Fibroblast of skin of left biceps (primary cell): ENCODE measurements around the gene PDE9A.

ENCODE experiments used
- DNase-seq, 2 experiments: peaks; one replicate each; pipeline ENCODE4 v3.0.0-alpha.2; 2013; ENCODE audit warnings: low read depth in 2 of 2

Gene PDE9A

DNA sequence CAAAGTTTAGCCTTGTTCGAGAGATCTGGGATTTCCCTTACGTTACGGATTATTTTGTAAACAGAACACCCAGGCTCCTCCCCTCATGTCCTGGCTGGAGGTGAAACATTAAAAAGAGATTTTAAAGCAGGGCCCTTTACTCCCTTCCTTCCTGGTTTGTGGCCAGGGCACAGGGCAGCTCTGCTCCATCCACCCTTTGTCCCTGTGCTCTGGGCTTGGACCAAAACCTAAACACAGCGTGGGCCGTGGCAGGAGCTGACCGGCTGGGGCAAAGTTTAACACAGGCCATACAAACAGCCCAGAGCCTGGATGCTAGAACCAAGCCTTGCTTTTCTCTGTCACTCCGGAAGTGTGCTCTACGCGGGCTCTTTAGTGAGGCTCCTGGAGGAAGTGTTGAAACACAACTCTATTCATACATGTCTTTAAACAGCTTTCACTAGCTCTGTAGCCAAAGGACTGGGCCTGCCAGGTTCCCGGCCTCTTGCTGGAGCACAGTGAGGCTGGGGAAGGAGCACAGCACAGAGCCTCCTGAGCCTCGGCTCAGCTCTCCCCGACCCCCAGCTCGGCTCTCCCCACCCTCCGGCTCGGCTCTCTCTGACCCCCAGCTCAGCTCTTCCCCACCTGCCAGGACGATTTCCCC, 84.7 kb downstream of the PDE9A start:
- no peak for DNase-seq

DNA sequence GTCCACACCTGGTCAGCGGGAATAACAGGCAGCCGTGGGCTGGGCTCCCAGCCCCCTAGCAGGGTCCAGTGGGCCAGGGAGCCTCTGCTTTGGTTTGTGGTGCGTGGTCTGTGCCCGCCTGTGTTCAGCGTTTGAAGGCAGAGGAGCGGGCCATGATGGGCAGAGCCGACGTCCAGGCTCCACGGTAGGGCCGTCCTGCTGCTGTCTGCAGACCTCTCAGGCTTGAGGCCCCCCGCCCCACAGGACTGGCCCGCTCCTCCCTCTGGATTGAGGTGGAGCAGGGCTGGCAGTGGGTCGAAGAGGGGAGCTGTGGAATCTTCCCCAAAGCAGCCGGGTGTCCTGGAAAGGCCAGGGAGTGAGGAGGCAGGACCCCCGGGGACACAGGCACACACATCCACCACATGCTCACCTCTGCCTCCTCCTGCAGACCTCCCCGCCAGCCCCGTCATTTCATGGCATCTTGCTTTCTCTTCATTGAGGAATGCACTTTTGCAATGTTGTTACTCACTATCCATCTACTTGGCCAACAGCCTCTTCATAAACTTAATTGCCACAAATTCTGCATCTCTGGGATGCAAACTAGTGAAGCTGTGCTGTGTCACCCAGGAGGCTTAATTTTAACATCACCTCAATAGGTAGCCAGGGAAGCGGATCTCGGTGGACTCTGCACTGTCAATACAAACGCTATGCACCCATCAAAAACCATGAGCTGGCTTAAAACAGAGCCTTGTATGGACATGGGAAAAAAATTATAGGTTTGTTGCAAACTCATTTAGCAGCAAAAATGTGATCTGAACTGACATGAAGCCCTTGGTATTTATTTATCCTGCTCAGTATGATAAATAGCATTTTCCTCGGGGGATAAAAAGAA, 85.9 kb downstream of the PDE9A start:
- DNase-seq, result no peak

DNA sequence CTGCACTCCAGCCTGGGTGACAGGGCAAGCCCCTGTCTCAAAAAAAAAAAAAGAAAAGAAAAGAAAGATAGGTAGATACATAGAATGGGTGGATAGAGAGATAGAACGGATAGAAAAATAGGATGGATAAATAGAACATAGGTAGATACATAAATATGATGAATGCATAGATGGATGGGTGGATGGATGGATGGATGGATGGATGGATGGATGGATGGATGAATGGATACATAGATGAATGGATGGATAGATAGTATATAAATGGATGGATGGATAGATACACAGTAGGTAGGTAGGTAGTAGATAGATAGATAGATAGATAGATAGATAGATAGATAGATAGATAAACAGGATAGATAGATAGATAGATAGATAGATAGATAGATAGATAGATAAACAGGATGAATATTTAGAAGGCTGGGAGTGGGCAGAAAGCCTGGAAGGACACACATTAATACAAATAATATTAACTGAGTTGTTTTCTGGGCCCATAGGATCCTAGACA, 87.0 kb downstream of the PDE9A start:
- DNase-seq, result no peak

DNA sequence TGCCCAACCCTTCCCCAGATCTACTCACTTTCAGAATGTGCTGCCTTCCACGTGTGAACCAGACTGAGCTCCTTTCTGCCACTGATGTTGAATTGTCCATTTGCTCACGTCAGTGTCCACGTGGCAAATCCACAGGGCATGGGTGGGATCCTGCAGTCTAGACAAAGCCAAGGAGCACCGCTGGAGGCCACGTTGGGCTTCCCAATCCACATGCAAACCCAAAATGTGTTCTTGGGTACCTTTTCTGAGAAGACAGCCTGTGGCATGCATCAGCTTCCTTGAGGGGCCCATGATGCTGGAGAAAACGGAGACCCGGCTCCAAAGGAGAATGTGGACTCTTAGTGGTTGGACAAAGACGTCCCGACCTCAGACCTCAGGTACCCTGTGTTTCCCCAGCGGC, 87.6 kb downstream of the PDE9A start:
- no peak for DNase-seq

DNA sequence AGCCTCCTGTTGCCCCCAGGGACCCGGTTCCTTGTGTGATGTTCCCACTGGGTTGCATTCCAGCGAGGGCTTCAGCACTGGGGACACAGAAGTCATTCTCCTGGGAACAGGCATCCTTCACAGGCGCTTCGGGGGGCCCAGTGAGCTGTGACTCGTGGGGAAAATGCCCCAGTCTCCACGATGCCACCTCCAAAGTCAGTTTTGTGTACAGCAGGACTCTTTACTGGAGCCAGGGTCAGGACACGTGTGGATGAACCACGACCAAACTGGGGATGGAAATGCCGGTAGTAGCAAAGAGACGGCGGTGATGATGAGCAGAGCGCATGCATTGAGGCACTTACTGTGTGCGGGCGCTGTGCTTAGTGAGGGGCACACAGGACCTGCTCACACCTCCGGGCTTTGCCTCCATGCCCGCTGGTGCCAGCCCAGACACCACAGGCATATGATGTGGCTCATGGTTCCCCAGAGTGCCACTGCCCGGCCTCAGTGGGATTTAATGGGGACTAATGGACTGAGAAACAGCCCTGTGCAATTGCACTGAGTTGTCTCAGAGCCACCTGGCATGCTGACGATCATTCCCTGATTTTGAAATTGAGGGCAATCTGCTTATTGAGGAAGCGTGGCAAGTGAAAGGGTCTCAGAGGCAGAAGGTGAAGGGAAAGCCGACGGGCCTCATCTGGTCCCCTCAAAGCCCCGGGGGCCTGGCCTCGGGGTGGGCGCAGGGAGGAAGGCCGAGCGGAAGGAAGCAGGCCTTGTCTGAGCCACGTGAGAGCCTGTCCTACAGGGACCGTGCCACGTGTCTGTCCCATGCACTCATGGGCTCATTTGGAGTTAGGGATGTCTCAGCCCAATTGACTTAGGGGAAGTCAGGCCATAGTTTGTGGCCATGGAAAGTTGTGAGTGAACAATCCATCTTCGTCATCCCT, 91.4 kb downstream of the PDE9A start:
- no peak for DNase-seq

DNA sequence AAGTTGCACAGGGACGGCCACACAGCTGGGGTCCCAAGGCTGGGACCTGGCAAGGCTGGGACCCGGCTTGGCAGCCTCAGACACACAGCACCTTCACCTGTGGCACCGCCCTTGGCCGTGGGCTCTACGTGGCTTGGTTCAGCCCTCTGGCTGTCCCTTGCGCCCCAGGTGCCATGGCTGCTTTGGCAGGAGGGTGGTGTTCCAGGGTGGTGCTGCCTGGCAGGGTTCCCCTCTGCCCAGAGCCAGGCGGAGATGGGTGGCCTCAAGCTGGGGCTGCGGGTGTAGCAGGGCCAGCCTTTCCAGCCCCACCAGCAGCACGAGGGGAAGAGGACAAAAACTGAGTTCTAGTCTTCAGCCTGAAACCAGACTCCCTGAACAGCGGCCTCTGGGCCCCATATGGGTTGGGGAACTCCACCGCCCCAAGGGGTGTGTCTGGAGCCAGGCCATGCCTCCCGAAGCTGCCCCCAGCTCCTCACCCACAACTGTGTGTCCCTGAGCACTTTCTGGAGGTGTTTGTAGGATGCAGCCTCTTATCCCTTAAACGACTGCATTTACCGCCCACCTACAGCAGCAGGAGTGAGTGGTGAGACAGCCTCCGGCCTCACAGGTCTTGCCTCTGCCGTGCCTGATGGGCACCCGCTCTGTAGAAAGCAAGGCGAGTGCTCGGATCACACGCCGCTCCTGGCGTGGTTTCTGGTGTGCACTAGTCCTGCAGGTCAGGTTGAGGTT, 92.3 kb downstream of the PDE9A start:
- no peak for DNase-seq

DNA sequence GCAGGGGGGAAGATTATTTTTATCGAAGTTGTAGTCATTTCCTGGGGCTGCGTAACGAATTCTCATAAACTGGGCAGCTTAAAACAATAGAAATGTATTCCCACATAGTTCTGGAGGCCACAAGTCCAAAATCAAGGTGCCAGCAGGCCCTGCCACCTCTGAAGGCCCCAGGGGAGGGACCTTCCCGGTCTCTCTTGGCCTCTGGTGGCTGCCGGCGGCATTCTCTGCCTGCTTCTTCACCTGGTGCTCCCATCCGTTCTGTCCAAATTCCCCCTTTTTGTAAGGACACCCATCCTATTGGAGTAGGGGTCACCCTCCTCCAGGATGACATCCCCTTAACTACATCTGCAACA, 92.8 kb downstream of the PDE9A start:
- DNase-seq, result no peak

DNA sequence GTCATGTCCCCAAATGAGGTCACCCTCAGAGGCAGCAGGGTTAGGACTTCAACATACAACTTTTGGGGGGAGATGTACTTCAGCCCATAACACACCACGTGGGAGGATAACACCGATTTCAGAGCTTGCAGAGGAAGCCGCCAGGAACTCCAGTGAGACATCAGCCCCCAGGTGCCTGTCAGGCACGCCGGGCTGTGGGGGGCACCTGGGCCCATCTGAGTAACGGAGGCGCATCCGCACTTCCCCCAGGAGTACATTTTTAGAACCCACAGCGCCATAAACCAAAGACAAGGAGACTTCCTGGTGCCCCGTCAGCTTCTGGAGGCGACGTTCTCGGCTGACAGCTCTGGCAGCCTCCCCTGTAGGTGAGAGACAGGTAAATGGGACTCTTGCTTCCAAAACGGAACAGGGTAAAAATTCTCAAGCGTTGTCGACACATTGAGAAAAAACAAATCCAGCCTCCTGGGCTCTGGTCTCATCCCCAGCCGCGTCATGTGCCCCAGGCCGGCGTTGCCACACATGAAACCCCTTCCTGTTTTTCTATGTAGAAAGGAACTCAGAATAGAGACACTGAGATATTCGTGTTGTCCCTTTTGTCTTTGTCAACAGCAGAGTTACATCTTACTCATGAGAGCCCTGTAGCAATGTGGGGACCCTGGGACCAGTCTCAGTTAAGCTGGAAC, 93.3 kb downstream of the PDE9A start:
- no peak for DNase-seq

DNA sequence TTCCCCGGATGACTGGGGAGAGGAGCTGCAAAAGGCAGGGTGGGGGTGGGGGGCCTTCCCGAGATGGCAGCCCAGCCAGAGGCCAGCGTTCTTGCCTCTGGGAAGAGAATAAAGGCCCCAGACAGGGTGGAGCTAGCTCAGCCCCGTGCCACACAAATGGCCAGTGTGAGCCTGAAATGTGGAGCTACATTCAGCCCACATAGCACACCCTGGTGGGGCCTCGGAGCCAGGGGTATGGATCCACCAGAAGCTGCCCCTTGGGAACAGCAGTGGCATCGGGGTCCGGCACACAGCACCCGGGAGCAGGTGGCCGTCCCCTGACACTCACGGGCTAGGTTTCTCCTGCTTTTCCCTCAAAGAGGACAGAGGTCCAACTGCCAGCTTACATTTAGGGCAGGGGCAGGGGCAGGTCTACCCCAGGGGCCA, 93.9 kb downstream of the PDE9A start:
- DNase-seq, result no peak

DNA sequence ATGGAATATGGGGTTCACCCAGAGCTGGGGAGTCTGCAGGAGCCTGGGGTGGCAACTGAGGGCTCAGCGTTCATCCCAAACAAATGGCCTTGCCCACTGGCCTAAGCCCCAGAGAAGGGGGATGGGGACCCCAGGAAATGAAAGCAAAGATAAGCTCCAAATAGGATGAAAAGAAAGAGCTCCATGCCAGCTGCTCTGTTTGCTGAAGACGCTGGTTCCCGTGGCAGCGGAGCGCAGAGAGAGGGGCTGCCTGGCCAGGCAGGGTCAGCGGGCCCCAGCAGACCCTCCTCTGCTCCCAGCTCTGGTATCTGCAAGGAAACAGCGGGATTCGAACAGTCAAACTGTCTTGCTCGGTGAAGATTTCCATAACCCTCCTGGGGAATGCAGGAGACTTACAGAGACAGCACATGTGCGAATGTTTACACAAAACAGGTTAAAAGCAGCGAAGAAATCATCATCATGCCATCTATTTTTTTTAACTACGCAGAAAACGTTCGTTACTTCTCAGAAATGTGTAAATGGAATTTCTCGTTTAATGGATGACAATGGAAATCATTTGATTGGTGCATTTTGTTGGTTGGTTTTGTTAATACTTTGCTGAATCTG, 94.4 kb downstream of the PDE9A start:
- DNase-seq, result no peak

DNA sequence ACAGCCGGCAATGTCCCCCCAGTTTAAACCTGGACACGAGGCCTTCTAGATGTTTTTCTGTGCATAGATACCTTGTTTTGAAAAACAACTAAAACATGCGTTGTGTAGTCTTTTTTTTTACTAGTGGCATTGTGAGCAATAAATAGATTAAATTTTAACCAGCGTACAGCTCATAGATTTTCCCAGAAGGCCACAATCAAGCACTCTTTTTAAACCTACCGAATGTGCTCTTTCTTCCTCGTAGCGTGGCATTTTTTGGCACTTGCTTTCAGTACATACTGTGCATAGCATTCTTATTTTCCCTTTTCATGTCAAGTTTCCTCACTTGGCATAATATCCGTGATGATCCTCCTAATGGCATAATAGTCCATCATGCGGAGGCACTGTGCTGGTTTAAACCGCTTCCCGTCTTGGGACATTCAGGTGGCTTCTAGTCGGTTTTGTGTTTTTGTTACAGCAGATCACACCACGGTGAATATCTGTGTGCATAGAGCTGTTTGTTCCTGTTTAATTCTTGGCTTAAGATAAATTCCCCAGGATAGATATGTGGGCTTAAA, 95.3 kb downstream of the PDE9A start:
- no peak for DNase-seq

DNA sequence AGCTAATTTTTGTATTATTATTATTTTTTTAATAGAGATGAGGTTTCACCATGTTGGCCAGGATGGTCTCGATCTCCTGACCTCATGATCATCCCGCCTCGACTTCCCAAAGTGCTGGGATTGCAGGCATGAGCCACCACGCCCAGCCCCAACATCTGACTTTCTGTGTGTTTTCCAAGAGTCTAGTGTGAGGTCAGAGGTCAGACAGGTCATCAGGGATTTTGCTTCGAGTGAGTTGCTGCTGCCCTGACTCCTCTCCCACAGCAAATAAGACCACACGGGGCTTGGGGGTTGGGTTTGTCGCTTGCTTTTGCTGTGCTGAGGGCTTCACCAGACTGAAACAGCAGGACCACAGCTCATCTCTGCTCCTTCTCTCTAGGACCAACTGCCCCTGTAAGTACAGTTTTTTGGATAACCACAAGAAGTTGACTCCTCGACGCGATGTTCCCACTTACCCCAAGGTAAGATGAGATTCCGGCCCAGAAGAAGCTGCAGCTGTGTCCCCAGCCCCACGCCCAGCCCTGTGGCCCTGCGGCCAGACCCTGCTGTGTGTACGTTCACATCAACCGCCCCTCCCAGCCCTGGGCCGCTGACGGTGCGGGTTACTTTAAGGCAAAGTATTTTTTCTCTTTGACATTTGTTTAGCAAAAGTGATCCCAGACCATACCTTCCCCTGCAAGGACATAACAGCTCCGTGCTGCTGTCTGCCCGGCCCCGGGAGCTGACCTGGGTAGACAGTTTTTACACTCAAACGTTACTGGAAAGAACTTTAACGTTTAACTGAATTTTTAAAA, 97.5 kb downstream of the PDE9A start:
- no peak for DNase-seq

DNA sequence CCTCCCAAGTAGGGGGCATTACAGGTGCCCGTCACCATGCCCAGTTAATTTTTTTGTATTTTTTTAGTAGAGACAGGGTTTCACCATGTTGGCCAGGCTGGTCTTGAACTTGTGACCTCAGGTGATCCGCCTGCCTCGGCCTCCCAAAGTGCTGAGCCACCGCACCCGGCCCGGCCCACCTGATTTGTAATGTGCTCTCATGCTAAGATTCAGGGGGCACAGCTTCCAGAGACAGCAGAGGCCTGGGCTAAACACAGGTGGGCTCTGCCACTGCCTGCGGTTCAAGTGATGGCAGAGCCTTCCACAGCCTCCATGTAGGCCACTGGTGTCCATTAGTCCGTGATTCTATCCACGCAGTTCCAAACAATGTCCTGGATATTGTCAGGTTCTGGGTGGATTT, 98.4 kb downstream of the PDE9A start:
- no peak for DNase-seq

DNA sequence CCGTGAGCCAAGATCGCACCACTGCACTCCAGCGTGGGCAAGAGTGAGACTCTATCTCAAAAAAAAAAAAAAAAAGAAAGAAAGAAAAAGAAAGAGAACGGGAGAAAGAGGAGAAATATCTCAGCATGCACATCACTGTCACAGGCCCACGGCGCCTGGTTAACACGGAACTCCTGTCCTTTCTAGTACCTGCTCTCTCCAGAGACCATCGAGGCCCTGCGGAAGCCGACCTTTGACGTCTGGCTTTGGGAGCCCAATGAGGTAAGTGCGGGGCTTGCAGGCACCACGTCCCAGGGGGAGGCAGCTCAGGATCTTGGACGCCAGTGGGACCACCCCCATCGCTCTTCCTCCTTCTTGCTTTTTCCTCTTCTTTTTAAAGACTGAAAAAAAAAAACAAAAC, 100.4 kb downstream of the PDE9A start:
- DNase-seq, result no peak

DNA sequence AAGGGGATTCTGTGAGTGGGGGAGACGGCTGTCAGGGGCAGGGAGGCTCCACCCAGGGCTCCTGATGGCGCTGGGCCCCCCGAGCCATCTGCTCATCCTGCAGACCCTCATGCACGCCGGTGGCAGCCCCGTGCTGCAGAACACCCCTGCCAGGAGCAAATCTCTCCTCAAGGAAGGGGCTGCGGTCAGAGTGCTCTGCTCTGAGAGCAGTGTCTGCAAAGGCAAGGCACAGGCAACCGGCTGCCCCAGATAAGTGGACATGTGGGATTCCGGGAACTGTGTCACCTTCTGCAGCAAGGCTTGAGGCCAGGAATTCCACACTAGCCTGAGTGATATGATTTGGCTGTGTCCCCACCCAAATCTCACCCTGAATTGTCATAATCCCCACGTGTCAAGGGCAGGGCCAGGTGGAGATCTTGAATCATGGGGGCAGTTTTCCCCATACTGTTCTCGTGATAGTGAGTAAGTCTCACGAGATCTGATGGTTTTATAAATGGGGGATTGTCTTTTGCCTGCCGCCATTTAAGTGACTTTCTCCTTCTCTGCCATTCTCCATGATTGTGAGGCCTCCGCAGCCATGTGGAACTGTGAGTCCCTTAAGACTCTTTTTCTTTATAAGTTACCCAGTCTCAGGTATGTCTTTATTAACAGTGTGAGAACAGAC, 101.0 kb downstream of the PDE9A start:
- no peak for DNase-seq

DNA sequence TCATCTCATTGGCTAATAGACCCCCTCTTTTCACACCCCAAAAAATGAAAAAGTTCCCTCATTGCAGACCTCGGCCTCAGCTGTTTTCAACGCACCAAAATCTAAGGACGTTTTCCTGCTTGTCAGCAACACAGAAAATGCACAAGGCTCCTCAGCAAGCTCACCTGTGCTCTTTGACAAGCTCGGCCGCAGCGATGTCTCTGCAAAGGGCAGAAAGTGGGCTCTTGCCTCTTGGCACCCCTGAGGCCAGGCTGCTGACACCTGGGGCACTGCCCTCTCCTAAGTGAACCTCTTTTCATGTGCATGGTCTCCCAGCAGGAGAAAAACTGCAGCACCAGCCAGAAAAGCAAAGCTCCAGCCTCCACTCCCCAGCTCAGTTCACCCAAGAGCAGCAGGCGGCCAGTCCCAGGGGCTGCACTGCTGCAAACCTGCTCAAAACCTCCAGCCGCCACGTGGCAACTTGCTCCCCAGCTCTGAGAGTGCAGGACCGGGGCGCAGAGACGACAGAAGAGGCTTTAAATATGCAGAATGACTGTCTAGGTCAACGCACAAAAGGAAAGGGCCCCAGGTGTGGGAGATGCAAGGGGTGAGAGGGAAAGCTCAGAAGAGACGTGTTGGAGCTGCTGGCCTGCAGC, 101.7 kb downstream of the PDE9A start:
- no peak for DNase-seq

DNA sequence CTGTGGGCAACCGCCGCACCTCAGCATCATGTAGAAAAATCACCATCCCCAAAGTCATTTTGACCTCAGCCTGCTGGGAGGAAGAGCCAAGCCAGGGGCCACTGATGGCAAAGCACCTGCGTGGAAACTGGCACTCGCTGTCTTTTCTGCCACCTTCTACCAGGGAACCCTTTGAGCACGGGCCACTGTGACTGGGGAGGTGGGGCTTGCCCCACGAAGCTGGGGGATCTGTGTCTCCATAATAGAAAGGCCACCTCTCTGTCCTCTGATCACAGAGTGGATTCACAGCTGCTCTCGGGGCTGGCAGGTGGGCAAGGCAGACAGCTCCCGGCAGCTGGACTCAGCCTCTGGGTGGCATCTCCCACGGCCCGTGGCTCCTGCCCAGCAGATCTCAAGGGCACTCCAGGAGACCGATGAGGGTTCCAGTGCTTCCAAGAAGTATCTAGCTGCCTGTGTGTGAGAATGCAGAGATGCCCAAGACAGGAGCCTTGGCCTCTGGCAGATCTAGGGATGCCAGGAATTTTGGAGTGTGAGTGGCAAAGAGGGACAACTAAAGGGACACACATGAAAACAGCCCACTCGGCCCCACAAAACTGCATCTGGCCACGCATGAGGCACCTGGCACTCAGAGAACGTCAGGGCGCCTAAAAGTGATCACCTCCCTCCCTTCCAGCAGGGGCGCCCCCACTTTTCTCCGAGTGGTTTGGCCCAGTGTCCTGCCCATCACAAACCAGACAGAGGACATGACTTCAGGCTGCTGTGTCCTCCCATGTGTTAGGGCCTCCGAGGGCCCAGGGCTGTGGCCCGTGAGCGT, 102.6 kb downstream of the PDE9A start:
- no peak for DNase-seq
